ENCODE data around the gene OLFML3.

DNA sequence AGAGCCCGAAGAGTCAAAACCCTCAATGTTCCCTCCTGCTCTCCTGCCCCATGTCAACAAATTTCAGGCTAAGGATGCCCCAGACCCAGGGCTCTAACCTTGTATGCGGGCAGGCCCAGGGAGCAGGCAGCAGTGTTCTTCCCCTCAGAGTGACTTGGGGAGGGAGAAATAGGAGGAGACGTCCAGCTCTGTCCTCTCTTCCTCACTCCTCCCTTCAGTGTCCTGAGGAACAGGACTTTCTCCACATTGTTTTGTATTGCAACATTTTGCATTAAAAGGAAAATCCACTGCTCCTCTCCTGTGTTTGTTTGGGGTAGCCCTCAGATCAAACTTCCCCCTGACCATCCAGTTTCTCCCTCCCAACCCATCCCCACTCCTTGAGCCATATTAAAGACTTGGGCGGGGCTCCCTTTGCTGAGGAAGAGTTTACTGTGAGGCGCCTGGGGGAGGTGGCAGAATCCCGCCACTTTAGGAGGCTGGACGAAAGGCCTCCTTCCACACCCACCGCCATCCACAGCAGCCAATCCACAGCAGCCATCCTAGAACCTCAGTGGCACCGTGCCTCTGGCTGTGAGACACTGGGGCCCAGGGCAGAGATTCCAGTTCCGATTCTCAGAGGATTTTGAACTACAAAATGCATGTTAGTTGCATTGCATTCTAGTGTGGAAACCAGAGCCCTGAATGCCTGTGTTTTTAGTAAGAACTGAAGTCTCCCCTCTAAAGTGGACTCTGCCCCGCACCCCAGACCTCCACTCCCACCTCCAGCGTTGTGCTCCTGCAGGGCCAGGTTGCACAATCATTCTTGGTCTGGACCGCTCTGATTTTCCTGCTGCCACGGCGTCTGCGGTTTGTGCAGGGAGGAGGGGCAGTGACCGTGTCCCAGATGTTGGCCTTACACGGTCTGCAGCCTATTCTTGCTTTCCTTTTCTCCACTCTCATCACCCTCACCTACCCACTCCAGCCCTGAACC is 3.0 kb downstream of the OLFML3 start:
- TF ChIP-seq, protein P1, sequence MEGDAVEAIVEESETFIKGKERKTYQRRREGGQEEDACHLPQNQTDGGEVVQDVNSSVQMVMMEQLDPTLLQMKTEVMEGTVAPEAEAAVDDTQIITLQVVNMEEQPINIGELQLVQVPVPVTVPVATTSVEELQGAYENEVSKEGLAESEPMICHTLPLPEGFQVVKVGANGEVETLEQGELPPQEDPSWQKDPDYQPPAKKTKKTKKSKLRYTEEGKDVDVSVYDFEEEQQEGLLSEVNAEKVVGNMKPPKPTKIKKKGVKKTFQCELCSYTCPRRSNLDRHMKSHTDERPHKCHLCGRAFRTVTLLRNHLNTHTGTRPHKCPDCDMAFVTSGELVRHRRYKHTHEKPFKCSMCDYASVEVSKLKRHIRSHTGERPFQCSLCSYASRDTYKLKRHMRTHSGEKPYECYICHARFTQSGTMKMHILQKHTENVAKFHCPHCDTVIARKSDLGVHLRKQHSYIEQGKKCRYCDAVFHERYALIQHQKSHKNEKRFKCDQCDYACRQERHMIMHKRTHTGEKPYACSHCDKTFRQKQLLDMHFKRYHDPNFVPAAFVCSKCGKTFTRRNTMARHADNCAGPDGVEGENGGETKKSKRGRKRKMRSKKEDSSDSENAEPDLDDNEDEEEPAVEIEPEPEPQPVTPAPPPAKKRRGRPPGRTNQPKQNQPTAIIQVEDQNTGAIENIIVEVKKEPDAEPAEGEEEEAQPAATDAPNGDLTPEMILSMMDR (IDR thresholded peaks at IDR 0.05), result no peak
- TF ChIP-seq POLR2A (IDR thresholded peaks at IDR 0.05), result peak in 1 of 2 donors; percentile 21

Data from uterus (tissue), 2 donors.